Stimulated activated CD4-positive, alpha-beta T cell treated with anti-CD3 and anti-CD28 coated beads, Interleukin-1b, Interleukin-23, amount 100 ng/mL, for 4 hours (primary cell): ENCODE results near the gene SAMD1.

Experiments used
- DNase-seq, 2 donors: peaks; one replicate each; pipeline ENCODE4 v3.0.0-alpha.2; 2020; ENCODE audit warnings: low read depth in 2 of 2

Gene SAMD1

GRCh38 chr19:14113762-14114414, 23.3 kb upstream of the SAMD1 start:
- DNase-seq = peak in 1 of 2 donors; percentile 51

DNA sequence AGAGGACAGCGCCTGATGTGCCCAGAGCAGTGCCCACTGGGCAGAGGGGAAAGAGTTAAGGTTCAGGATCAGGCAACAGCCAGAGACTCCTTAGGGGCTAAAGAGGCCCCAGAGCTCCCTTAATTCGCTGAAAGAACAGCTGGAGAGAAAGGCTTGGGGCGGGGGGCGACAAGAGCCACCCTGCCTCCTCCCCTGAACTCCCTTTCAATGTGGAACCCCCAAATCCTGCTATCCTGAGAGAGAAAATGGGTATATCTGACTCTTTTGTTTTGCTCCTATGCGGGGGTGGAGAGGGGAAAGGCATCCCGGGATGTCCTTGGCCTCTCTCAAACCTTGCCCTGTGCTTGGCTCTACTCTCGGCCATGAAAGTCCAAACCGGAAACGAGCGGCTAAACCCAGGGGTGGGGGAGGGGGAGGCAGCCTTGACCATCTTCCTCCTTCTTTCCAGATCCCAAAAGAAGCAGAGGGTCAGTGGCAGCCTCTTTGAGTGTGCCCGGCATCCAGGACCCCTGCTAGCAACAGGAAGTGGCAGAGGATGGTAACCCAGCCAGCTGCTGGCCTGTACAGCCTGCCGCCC, 22.3 kb upstream of the SAMD1 start:
- DNase-seq = no peak

GRCh38 chr19:14112051-14112808, 21.7 kb upstream of the SAMD1 start:
- no peak for DNase-seq

- no peak for DNase-seq
Observed at GRCh38 chr19:14111486-14111885, 20.9 kb upstream of the SAMD1 start.

GRCh38 chr19:14110650-14111049, 20.1 kb upstream of the SAMD1 start:
- DNase-seq = no peak

GRCh38 chr19:14107581-14108461, 17.3 kb upstream of the SAMD1 start:
- no peak for DNase-seq

GRCh38 chr19:14106840-14107239, 16.3 kb upstream of the SAMD1 start:
- no peak for DNase-seq

DNA sequence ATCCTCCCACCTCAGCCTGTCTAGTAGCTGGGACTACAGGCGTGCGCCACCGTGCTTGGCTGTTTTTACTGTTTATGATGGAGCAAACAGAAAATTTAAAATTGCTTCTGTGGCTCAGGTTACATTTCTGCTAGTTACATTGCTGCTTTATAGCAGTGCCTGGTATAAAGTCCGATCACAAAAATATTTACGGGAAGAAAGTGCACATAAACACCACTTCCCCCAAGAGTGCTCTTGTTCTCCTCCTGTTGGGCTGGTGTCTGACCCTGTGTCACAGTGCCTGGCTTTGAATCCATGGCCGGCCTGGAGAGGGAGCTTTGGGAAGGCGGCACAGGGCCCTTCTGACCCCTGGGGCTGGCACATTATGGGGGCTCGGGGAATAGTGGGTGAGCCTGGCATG, 15.1 kb upstream of the SAMD1 start:
- no peak for DNase-seq

DNA sequence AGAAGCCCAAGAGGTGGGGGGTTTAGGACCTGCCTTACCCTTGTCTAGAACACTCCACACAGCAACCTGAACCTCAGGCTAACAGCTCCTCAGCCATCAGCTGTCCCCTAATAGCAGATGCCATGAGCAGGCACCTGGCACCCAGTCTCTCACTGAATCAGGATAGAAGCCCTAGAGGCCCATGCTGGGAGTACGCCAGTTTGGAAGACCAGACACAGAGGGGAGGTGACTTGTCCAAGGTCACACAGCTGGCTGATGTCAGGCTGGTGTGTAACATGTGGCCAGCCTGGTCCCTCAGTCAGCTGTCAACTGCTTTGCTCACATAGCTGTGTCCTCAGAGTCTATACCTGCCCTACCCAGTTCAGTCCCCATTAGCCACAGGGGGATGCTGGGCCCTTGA, 12.8 kb upstream of the SAMD1 start:
- no peak for DNase-seq

- no peak for DNase-seq
Observed at GRCh38 chr19:14102756-14103155, 12.2 kb upstream of the SAMD1 start.

DNA sequence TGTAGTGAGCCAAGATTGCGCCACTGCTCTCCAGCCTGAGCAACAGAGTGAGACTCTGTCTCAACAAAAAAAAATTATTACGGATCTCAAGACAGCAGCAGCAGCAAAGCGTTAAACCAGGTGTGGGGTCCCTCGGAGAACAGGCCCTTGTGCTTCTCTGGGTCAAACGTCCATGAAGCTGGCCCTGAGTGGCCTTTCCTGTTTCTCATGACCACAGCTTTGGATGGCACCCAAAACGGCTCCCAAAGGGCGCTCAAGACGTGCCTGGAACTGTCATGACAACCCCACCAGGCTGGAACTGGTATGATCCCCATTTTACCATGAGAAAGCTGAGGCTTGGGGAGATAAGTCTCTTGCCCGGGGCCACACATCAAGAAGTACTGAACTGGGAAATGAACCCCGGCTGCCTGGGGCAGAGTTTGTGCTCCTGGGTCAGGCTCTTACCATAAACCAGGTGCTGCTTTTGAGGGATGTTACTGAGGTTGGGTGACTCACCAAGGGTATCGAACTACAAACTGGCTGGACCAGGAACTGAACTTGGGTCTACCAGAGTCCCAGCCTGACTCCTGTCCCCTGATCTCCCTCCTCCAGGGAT, 11.6 kb upstream of the SAMD1 start:
- DNase-seq = no peak

DNA sequence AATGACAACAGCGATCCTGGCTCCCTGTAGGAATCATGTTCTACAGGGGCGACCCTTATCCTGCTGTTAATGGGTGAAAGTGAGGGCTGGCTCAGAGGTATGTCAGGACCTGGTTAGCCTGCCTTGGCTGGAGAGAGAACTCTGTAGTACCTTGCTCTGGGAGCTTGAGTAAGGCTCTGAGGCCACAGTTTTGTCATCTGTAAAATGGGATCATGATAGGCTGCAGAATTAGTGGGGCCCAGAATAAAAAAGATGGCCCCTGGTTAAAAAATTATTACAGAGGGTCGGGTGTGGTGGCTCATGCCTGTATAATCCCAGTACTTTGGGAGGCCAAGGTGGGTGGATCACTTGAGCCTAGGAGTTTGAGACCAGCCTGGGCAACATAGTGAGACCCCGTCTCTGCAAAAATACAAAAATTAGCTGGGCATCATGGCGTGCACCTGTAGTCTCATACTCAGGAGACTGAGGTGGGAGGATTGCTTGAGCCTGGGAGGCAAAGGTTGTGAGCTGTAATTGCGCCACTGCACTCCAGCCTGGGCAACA, 10.5 kb upstream of the SAMD1 start:
- no peak for DNase-seq

DNA sequence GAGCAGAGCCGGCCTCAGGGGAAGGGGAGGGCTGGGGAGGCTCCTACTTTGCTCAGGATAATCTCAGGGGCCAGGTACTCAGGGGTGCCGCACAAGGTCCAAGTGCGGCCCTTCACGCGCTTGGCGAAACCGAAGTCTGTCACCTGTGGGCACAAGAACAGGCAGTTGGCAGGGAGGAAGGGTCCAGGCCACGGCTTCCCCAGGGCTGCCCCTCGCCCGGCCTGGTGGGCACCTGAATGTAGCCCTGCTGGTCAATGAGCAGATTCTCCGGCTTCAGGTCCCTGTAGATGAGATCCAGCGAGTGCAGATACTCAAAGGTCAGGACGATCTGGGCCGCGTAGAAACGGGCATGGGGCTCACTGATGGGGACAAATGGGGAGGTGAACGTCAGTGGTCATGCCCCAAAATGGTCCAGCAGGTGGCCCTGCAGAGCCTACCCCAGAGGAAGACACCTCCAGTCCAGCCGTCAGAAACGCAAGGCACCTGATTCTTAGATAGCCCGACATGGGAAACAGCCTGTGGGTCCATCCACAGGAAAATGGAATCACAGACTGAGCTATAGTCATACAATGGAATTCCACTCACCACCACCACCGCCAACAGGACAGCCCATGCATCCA, 7.1 kb upstream of the SAMD1 start:
- DNase-seq = no peak

DNA sequence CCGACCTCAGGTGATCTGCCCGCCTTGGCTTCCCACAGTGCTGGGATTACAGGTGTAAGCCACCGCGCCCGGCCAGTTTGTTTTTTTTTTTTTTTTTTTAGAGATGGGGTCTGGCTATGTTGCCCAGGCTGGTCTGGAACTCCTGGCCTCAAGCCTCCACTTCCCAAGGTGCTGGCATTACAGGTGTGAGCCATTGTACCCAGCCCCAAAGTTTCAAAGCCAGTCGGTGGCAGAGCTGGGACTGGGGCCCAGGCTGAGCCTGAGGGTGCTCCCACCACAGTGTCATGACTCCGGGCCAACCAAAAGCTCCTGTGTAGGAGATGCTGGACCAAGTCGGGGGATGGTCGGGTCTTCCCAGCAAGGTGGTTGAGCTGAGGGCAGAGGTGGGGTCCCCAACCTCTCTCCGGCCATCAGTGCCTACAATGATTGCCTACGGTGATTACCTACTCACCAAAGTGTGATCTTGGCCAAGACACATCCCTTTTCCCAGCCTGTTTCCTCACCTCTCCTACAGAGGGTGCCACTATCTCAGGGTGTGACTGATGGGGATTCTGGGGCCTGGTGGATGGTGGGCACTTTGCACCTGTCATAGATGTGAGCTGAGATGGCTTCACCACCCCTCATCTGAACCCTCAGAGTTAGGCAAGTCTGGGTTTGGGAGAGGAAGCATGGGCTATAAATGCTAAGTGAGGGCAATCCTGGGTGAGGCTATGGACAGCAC, 5.9 kb upstream of the SAMD1 start:
- DNase-seq = no peak

GRCh38 chr19:14094854-14095253, 4.3 kb upstream of the SAMD1 start:
- DNase-seq = no peak

GRCh38 chr19:14093117-14093823, 2.7 kb upstream of the SAMD1 start:
- DNase-seq = no peak

GRCh38 chr19:14091813-14092462, 1.4 kb upstream of the SAMD1 start:
- DNase-seq = no peak

DNA sequence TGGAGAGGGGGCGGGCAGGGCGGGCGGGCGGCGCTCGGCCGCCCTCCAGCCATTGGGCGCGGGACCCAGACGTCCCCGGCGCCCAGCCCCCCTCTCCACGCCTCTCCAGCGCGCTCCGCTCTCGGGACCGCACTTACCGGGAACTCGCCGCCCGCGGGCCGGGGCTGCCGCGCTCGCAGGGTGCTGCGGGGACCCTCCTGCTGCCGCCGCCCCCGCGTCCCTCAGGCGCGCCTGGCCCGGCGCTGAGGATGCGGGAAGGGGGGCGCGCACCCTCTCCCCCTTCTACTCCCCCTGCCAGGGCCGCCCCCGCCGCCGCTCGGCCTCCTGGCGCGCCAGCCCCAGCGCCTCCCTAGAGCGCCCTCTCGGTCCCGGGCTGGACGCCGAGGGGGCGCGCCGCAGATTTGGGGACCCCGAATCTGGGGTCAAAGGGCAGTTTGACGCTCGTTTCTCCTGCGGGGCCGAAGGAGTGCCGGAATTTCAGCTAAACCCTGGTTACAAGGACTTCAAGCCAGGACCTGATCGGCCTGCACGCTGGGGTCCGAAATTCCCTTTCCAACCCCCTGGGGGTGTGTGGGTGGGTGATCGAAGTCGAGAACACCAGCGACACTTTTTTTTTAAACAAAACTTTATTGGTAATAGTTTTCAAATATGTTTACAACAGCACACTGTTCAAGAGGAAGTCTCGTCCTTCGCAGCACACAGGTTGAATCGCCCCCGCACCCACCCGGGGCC, 696 bp upstream of the SAMD1 start:
- peak in 1 of 2 donors; percentile 40 for DNase-seq
